AG04450 (cell line): ENCODE measurements around the gene CACNA2D2. TPM values are rescaled to one million over a fixed set of nuclear protein-coding genes. Genes with fewer than 3 reads are reported as not detected.

ENCODE experiments used
- CTCF ChIA-PET: fragments of 300-600, 350-600 bp; formaldehyde crosslinking; extraction: SDS; loops from one replicate; lab custom pipeline; 2022; ENCODE audit warnings: antibody characterized with exemption, inconsistent platforms; lab: Charles Lee
- POLR2A ChIA-PET: fragments of 350-600 bp; formaldehyde crosslinking; extraction: SDS; loops from one replicate; lab custom pipeline; 2021; ENCODE audit warnings: antibody characterized with exemption, inconsistent platforms; lab: Yijun Ruan, JAX
- DNase-seq: peaks from one replicate; pipeline ENCODE4 v3.0.0-alpha.2; 2011; ENCODE audit warnings: low read depth, low spot score
- H3K27ac ChIP-seq: one replicate; pipeline ENCODE4 v1.5.1; 2012; ENCODE audit warnings: low read depth, low read length, control low read depth
- H3K27me3 ChIP-seq: one replicate; pipeline ENCODE4 v1.6.0; 2012; ENCODE audit warnings: low read length; ENCODE audit not compliant: control insufficient read depth, insufficient read depth
- H3K4me3 ChIP-seq: 2 replicates; pipeline ENCODE4 v1.5.1; 2011; ENCODE audit warnings: mild to moderate bottlenecking, low read depth, low read length, control low read depth
- H3K9me3 ChIP-seq: 2 replicates; pipeline ENCODE4 v1.5.1; 2012; ENCODE audit warnings: low read length; ENCODE audit not compliant: control insufficient read depth, insufficient read depth
- CTCF ChIP-seq: IDR thresholded peaks from 2 replicates; pipeline ENCODE4 v1.5.1; 2011; ENCODE audit warnings: low read depth, low read length, control low read depth, inconsistent platforms
- polyA plus RNA-seq: library from polyadenylated mRNA; depleted of rRNA; stranded (reverse); fragments of >200 nt; gene quantifications from 2 replicates; pipeline ENCODE4 v1.2.3, GENCODE V29; 2011

The CACNA2D2 gene
- polyA plus RNA-seq, 1 experiment, result 0.09 TPM

- Histone ChIP-seq H3K4me3 (no peak overlapping the region), H3K9me3 (no peaks in the 10 kb centered on the region), H3K27ac (no peak overlapping the region), H3K27me3 (peaks cover 14% of the 10 kb centered on the region)
- no peak for DNase-seq
- peak; percentile 73 for TF ChIP-seq CTCF
- CTCF ChIA-PET, result interaction anchor here (0.8 to 4.9 kb wide), 17 partner anchors 8 to 206 kb away, joined by 3 to 53 read pairs (median 4); partner anchors contain the start of genes C3orf18, CISH, CYB561D2 and MAPKAPK3
- POLR2A ChIA-PET, result no interaction called here
These were observed 46.8 kb upstream of the CACNA2D2 start for GRCh38 chr3:50550079-50550736.

- TF ChIP-seq CTCF, result no peak
- H3K27ac ChIP-seq, result no peak overlapping the region
- H3K4me3 ChIP-seq, result no peak overlapping the region
- no peak for DNase-seq
- ChIA-PET CTCF (interaction anchor here (0.7 to 4.9 kb wide), 11 partner anchors 9 to 201 kb away, joined by 3 to 53 read pairs (median 4); partner anchors contain the start of genes C3orf18, CISH, CYB561D2 and NPRL2), POLR2A (no interaction called here)
- no peaks in the 10 kb centered on the region for H3K9me3 ChIP-seq
- peaks cover 13% of the 10 kb centered on the region for H3K27me3 ChIP-seq
These were observed 45.8 kb upstream of the CACNA2D2 start for GRCh38 chr3:50549226-50549625.

- no peak overlapping the region for H3K27ac ChIP-seq
- ChIA-PET CTCF (interaction anchor here (0.7 to 1.2 kb wide), 2 partner anchors 42 to 198 kb away, joined by 7 read pairs; partner anchors contain the start of gene CACNA2D2), POLR2A (no interaction called here)
- DNase-seq, result no peak
- H3K27me3 ChIP-seq, result peaks cover 19% of the 10 kb centered on the region
- H3K9me3 ChIP-seq, result no peaks in the 10 kb centered on the region
- TF ChIP-seq CTCF, result no peak
- no peak overlapping the region for H3K4me3 ChIP-seq
These were observed 42.3 kb upstream of the CACNA2D2 start for GRCh38 chr3:50545781-50546180.

GRCh38 chr3:50542177-50543034 lies 39.0 kb upstream of the CACNA2D2 start:
- POLR2A ChIA-PET, result no interaction called here
- peak; percentile 91 for TF ChIP-seq CTCF
- H3K4me3 ChIP-seq, result no peak overlapping the region
- CTCF ChIA-PET, result interaction anchor here (0.5 to 3.1 kb wide), 39 partner anchors 8 to 343 kb away, joined by 3 to 76 read pairs (median 4); partner anchors contain the start of genes C3orf18, CYB561D2, NPRL2 and ZMYND10
- no peaks in the 10 kb centered on the region for H3K9me3 ChIP-seq
- H3K27me3 ChIP-seq, result peaks cover 34% of the 10 kb centered on the region
- no peak overlapping the region for H3K27ac ChIP-seq
- peak; percentile 41 for DNase-seq
